Endothelial cell of umbilical vein (primary cell): ENCODE measurements around the gene DHCR7.

ENCODE experiments used
- EZH2 ChIP-seq: IDR thresholded peaks from 2 replicates; pipeline ENCODE4 v1.6.1; 2012; ENCODE audit warnings: borderline replicate concordance, low read depth, mild to moderate bottlenecking, moderate library complexity, low read length, inconsistent platforms; ENCODE audit not compliant: severe bottlenecking
- FOS ChIP-seq: IDR thresholded peaks from 2 replicates; pipeline ENCODE4 v1.6.1; 2011; ENCODE audit warnings: mild to moderate bottlenecking, low read length, moderate library complexity, borderline replicate concordance; ENCODE audit not compliant: insufficient read depth
- MYC ChIP-seq: IDR thresholded peaks from one replicate; pipeline ENCODE4 v1.6.1; 2011; ENCODE audit warnings: mild to moderate bottlenecking, low read depth, low read length
- POLR2A ChIP-seq: IDR thresholded peaks from 2 replicates; pipeline ENCODE4 v1.6.1; 2012; ENCODE audit warnings: low read depth, mild to moderate bottlenecking, control low read depth, low read length
- POLR2AphosphoS5 ChIP-seq: IDR thresholded peaks from 2 replicates; pipeline ENCODE4 v1.6.1; 2012; ENCODE audit warnings: low read depth, mild to moderate bottlenecking, control low read depth, low read length, moderate library complexity; ENCODE audit not compliant: insufficient read depth
- TF ChIP-seq, protein P1 (sequence below), 2 donors: IDR thresholded peaks; 1 replicate in 1 of 2; 2 replicates in 1 of 2; pipeline ENCODE4 v1.5.1; 2011; ENCODE audit warnings: low read length in 2 of 2, mild to moderate bottlenecking in 2 of 2, moderate library complexity in 2 of 2, control low read depth in 1 of 2, inconsistent platforms in 1 of 2, low read depth in 1 of 2; ENCODE audit not compliant: insufficient read depth in 1 of 2; ENCODE audit errors: extremely low read depth in 1 of 2
- TF ChIP-seq, protein P2 (sequence below): IDR thresholded peaks from 2 replicates; pipeline ENCODE4 v1.6.1; 2011; ENCODE audit not compliant: insufficient read depth, insufficient read length

DNA sequence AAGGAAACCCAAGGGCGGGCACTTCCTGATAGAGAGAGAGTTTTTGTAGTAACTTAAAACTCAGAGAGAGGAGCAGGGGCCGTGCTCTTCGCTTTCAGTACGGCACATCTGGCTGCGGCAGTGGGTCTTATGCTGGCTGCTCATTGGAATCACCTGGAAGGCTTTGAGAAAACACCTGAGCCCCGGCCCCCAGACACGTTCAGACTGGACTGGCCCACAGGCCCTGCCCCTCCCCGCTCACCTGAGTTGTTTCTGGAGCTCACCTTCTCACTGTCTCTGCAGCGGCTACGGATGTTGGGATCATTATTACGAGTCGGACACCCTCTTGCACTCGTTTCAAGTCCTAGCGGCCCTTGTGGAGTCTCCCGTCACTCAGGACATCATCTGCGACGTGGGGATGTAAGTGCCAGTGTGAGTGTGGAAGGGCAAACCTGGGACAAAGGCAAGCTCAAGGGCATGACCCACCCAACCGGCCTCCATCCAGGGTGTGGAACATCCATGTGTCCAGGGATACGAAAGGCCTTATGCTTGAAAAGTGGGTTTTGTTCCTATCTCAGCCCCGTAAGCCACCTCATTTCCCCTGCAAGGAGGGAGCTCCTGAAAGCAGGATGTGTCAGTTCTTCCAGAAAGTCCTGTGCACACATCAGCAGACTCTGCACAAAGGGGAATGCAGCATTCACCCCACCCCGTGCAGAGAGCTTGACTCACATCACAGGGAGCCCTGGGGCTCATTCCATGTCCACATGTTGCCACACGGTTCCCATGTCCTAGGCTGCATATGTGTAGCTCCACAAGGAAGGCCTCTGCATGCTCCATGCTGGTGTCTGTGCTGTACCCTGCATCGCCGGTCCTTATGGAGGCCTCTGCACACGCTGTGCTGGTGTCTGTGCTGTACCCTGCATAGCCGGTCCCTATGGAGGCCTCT is 10.2 kb upstream of the DHCR7 start:
- TF ChIP-seq EZH2 = no peak
- no peak for TF ChIP-seq MYC
- TF ChIP-seq, protein P1, sequence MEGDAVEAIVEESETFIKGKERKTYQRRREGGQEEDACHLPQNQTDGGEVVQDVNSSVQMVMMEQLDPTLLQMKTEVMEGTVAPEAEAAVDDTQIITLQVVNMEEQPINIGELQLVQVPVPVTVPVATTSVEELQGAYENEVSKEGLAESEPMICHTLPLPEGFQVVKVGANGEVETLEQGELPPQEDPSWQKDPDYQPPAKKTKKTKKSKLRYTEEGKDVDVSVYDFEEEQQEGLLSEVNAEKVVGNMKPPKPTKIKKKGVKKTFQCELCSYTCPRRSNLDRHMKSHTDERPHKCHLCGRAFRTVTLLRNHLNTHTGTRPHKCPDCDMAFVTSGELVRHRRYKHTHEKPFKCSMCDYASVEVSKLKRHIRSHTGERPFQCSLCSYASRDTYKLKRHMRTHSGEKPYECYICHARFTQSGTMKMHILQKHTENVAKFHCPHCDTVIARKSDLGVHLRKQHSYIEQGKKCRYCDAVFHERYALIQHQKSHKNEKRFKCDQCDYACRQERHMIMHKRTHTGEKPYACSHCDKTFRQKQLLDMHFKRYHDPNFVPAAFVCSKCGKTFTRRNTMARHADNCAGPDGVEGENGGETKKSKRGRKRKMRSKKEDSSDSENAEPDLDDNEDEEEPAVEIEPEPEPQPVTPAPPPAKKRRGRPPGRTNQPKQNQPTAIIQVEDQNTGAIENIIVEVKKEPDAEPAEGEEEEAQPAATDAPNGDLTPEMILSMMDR (IDR thresholded peaks at IDR 0.05; ENCODE audit: extremely low read depth in 1 of 2, insufficient read depth in 1 of 2, low read depth in 1 of 2, low read length in 2 of 2) = no peak
- TF ChIP-seq POLR2A = no peak
- TF ChIP-seq, protein P2, sequence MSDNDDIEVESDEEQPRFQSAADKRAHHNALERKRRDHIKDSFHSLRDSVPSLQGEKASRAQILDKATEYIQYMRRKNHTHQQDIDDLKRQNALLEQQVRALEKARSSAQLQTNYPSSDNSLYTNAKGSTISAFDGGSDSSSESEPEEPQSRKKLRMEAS = no peak
- no peak for TF ChIP-seq POLR2AphosphoS5
- no peak for TF ChIP-seq FOS
